ENCODE results near the gene AATK. TPM values are rescaled to one million over a fixed set of nuclear protein-coding genes. Genes with fewer than 3 reads are reported as not detected.
A peak's percentile ranks its signal among the peaks of the same experiment; 100 is the strongest.

Gene AATK
- total and polyA plus RNA-seq, 10 donors = 2.5 to 69.5 (median 20.1) TPM

- Histone ChIP-seq H3K4me1 (peaks cover 0 to 36% (median 25%) of the 10 kb centered on the region in 6 donors), H3K4me3 (no peak overlapping the region), H3K27ac (peak overlapping the region in 1 of 8 donors; percentile 74), H3K27me3 (replicated peaks in 1 of 7) (peaks cover 0 to 4% (median 0%) of the 10 kb centered on the region in 7 donors), H3K36me3 (peaks cover 0 to 92% (median 8%) of the 10 kb centered on the region in 6 donors), H3K9me3 (no peaks in the 10 kb centered on the region)
- WGBS, 5 donors = 75 to 90% (median 87%) methylated on average over 22 to 45 of the region's 45 CpGs
- TF ChIP-seq POLR2AphosphoS5 (IDR thresholded peaks at IDR 0.05) (peak in 1 of 3 donors; percentile 4), CTCF (IDR thresholded peaks at IDR 0.05 in 8 of 11, conservative IDR thresholded peaks at IDR 0.05 in 3 of 11) (no peak), POLR2A (IDR thresholded peaks at IDR 0.05) (no peak)
- intact Hi-C loops (cut with DNase I; ENCODE audit: low total_unique reads) = no loop called here
- no peak for DNase-seq
Observed at GRCh38 chr17:81120695-81121621, 45.1 kb downstream of the AATK start.

GRCh38 chr17:81120149-81120484 lies 45.9 kb downstream of the AATK start:
- H3K27ac ChIP-seq = peak overlapping the region in 1 of 8 donors; percentile 74
- no peaks in the 10 kb centered on the region for H3K9me3 ChIP-seq
- H3K27me3 ChIP-seq (replicated peaks in 1 of 7) = peaks cover 0 to 4% (median 0%) of the 10 kb centered on the region in 7 donors
- H3K4me1 ChIP-seq = peaks cover 0 to 36% (median 25%) of the 10 kb centered on the region in 6 donors
- intact Hi-C loops (cut with DNase I; ENCODE audit: low total_unique reads) = no loop called here
- DNase-seq = no peak
- 88 to 98% (median 88%) methylated on average over 31 to 33 of the region's 33 CpGs for WGBS, 5 donors
- H3K4me3 ChIP-seq = peak overlapping the region in 1 of 8 donors; percentile 45
- TF ChIP-seq CTCF (IDR thresholded peaks at IDR 0.05 in 8 of 11, conservative IDR thresholded peaks at IDR 0.05 in 3 of 11) (no peak), POLR2AphosphoS5 (IDR thresholded peaks at IDR 0.05) (no peak), POLR2A (IDR thresholded peaks at IDR 0.05) (no peak)
- H3K36me3 ChIP-seq = peaks cover 0 to 92% (median 8%) of the 10 kb centered on the region in 6 donors

- H3K9me3 ChIP-seq = no peaks in the 10 kb centered on the region
- H3K27ac ChIP-seq = peak overlapping the region in 2 of 8 donors; percentile 73 to 74
- peak; percentile 34 to 70 (median 50) for TF ChIP-seq POLR2AphosphoS5 (IDR thresholded peaks at IDR 0.05)
- peak in 1 of 11 experiments; percentile 12 for TF ChIP-seq CTCF (IDR thresholded peaks at IDR 0.05 in 8 of 11, conservative IDR thresholded peaks at IDR 0.05 in 3 of 11)
- no peak for TF ChIP-seq POLR2A (IDR thresholded peaks at IDR 0.05)
- peak; percentile 88 for DNase-seq
- intact Hi-C loops (cut with DNase I; ENCODE audit: low total_unique reads) = no loop called here
- peaks cover 0 to 36% (median 25%) of the 10 kb centered on the region in 6 donors for H3K4me1 ChIP-seq
- peaks cover 0 to 4% (median 0%) of the 10 kb centered on the region in 7 donors for H3K27me3 ChIP-seq (replicated peaks in 1 of 7)
- WGBS, 5 donors = 26 to 47% (median 38%) methylated on average over 43 to 89 of the region's 89 CpGs
- peak overlapping the region; percentile 15 to 60 (median 22) for H3K4me3 ChIP-seq
- H3K36me3 ChIP-seq = peaks cover 0 to 92% (median 8%) of the 10 kb centered on the region in 6 donors
Observed at GRCh38 chr17:81119223-81120148, 46.5 kb downstream of the AATK start.
